Measurements from ENCODE around the gene NID2. TPM values are rescaled to one million over a fixed set of nuclear protein-coding genes. Genes with fewer than 3 reads are reported as not detected.
A peak's percentile ranks its signal among the peaks of the same experiment; 100 is the strongest.

NID2 gene
- total RNA-seq, 1 donor from 2014 or later, result 35.2 TPM

DNA sequence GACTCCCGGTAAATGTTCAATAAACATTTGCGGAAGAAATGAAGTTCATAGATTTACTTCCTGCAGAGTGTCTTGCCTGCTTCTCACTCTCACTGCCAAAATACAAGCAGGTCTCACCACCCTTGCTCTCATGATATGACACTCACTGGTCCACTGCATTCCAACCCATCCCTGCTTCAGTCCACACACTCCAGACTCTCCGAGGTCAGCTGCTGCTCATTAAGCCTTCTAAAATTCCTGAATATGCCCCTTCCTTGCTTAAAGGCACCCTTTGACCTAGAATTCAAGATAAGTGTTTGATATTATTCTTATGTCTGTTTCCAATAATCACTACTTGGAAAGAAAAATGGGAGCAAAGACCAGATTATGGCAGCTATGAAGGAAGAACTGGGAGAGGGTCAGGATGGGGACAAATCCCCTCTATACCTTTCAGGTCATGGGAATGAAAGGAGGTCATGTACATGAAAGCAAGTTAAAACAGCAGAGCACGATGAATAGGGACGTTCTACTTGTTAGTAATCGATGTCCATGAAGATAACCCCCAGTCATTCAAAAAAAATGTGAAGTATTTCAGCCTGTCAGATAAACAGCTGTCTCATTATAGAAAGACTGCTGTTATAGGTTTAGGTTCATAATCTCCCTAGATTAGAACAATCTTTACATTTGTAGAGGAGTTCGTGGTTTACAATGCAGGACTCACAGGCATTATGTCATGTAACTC is 10.5 kb upstream of the NID2 start:
- Histone ChIP-seq H3K4me3 (no peak overlapping the region), H3K36me3 (no peaks in the 10 kb centered on the region), H3K4me1 (peaks cover 46% of the 10 kb centered on the region), H3K27ac (replicated peaks) (peak overlapping the region; percentile 47), H3K9me3 (replicated peaks) (peaks cover 8% of the 10 kb centered on the region), H3K27me3 (ENCODE audit: low read depth) (no peaks in the 10 kb centered on the region)
- DNase-seq, result no peak
- intact Hi-C loops (cut with micrococcal nuclease), result no loop called here
- TF ChIP-seq CTCF (IDR thresholded peaks at IDR 0.05; ENCODE audit: borderline replicate concordance), result no peak

DNA sequence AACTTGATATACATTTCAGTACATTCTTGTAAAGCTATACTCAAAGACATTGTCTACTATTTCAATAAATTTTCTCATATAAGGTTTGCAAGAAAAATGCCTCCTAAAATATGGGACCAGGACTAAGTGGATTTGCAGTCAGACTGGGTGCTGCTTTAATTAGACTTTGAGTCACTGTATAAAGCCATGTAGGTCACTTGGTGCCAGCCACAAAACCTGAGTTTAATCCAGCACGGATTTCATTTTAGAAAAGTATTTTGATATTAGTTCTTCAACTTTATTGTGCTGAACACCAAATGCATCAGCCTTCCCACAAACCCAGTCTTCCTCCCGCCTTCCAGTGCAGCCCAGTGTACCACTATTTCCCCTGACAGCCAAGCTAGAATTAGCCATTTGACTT is 9.9 kb upstream of the NID2 start:
- no peak for TF ChIP-seq CTCF (IDR thresholded peaks at IDR 0.05; ENCODE audit: borderline replicate concordance)
- Histone ChIP-seq H3K4me3 (no peak overlapping the region), H3K27me3 (ENCODE audit: low read depth) (no peaks in the 10 kb centered on the region), H3K27ac (replicated peaks) (peak overlapping the region; percentile 47), H3K36me3 (no peaks in the 10 kb centered on the region), H3K9me3 (replicated peaks) (peaks cover 1% of the 10 kb centered on the region), H3K4me1 (peaks cover 46% of the 10 kb centered on the region)
- DNase-seq, result no peak
- intact Hi-C loops (cut with micrococcal nuclease), result no loop called here

DNA sequence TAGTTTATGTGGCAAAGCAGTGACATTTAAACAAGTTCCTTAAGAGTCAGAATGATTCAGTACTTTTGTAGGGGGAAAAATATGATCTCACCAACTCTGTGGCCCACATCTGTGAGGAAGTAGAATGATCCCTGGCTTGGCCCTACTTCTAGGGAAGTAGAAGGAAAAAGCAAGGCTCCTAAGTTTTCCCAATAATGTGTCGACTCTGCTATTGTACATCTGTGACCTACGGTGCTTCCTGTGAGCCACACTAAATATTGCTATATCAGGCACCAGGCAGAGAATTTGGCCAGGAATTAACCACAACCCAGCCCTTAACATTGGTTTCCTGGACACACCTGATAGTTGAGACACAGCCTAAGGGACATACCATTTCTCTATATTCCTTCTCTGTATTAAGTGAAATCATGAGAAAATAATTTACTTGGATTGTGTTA is 9.3 kb upstream of the NID2 start:
- no peaks in the 10 kb centered on the region for H3K36me3 ChIP-seq
- H3K27me3 ChIP-seq (ENCODE audit: low read depth), result no peaks in the 10 kb centered on the region
- H3K4me3 ChIP-seq, result no peak overlapping the region
- H3K4me1 ChIP-seq, result peaks cover 47% of the 10 kb centered on the region
- H3K9me3 ChIP-seq (replicated peaks), result no peaks in the 10 kb centered on the region
- intact Hi-C loops (cut with micrococcal nuclease), result no loop called here
- no peak for TF ChIP-seq CTCF (IDR thresholded peaks at IDR 0.05; ENCODE audit: borderline replicate concordance)
- DNase-seq, result no peak
- peak overlapping the region; percentile 47 for H3K27ac ChIP-seq (replicated peaks)

GRCh38 chr14:52077256-52077979 is 8.6 kb upstream of the NID2 start:
- peak overlapping the region; percentile 47 for H3K27ac ChIP-seq (replicated peaks)

GRCh38 chr14:52076334-52076733 is 7.5 kb upstream of the NID2 start:
- no peaks in the 10 kb centered on the region for H3K9me3 ChIP-seq (replicated peaks)
- no peaks in the 10 kb centered on the region for H3K36me3 ChIP-seq
- no peak overlapping the region for H3K4me3 ChIP-seq
- intact Hi-C loops (cut with micrococcal nuclease), result no loop called here
- TF ChIP-seq CTCF (IDR thresholded peaks at IDR 0.05; ENCODE audit: borderline replicate concordance), result no peak
- no peaks in the 10 kb centered on the region for H3K27me3 ChIP-seq (ENCODE audit: low read depth)
- H3K4me1 ChIP-seq, result peaks cover 61% of the 10 kb centered on the region
- H3K27ac ChIP-seq (replicated peaks), result no peak overlapping the region
- DNase-seq, result no peak

More at GRCh38 chr14:52077256-52077979, 8.6 kb upstream of the NID2 start:
- Histone ChIP-seq H3K27me3 (ENCODE audit: low read depth) (no peaks in the 10 kb centered on the region), H3K4me1 (peaks cover 53% of the 10 kb centered on the region), H3K36me3 (no peaks in the 10 kb centered on the region), H3K9me3 (replicated peaks) (no peaks in the 10 kb centered on the region), H3K4me3 (no peak overlapping the region)
- intact Hi-C loops (cut with micrococcal nuclease), result no loop called here
- no peak for TF ChIP-seq CTCF (IDR thresholded peaks at IDR 0.05; ENCODE audit: borderline replicate concordance)
- DNase-seq, result no peak
